ENCODE measurements around the gene PLCD4.

The PLCD4 gene

GRCh38 chr2:218607436-218608115 is at the start of gene PLCD4:
TSS of gene PLCD4 (plus strand) at chr2:218607899. CDS start at chr2:218615740, 7,841 bp downstream.
- no peak for DNase-seq

GRCh38 chr2:218557941-218558340 is 49.8 kb upstream of the PLCD4 start:
- DNase-seq: no peak

GRCh38 chr2:218558986-218559385 is 48.7 kb upstream of the PLCD4 start:
- DNase-seq: no peak

- no peak for DNase-seq
These were observed 43.6 kb upstream of the PLCD4 start for GRCh38 chr2:218564056-218564455.

GRCh38 chr2:218566296-218566695 is 41.4 kb upstream of the PLCD4 start:
- no peak for DNase-seq

- DNase-seq: no peak
These were observed 39.9 kb upstream of the PLCD4 start for GRCh38 chr2:218567797-218568189.

- DNase-seq: peak; percentile 100
These were observed 39.3 kb upstream of the PLCD4 start, which contains the start of the genes CNOT9 and USP37 for GRCh38 chr2:218568190-218569037. TSS of gene CNOT9 (plus strand) at chr2:218568839. CDS start at chr2:218568955, 116 bp downstream. TSS of gene USP37 (minus strand) at chr2:218568351. CDS start at chr2:218558653, 9,698 bp downstream.

GRCh38 chr2:218569038-218569431 is 38.7 kb upstream of the PLCD4 start:
- DNase-seq: peak; percentile 76

GRCh38 chr2:218569661-218570500 is 37.8 kb upstream of the PLCD4 start:
- peak; percentile 12 for DNase-seq

GRCh38 chr2:218570850-218571249 is 36.8 kb upstream of the PLCD4 start:
- no peak for DNase-seq

- no peak for DNase-seq
These were observed 30.8 kb upstream of the PLCD4 start for GRCh38 chr2:218576854-218577253.

GRCh38 chr2:218577482-218578220 is 30.0 kb upstream of the PLCD4 start:
- DNase-seq: no peak

- no peak for DNase-seq
These were observed 29.3 kb upstream of the PLCD4 start for GRCh38 chr2:218578272-218578877.

- no peak for DNase-seq
These were observed 25.6 kb upstream of the PLCD4 start for GRCh38 chr2:218582076-218582475.

GRCh38 chr2:218583983-218584850 is 23.5 kb upstream of the PLCD4 start:
- no peak for DNase-seq

GRCh38 chr2:218585541-218585940 is 22.2 kb upstream of the PLCD4 start:
- no peak for DNase-seq

GRCh38 chr2:218605432-218605831 is 2.3 kb upstream of the PLCD4 start:
- DNase-seq: no peak

- no peak for DNase-seq
These were observed 8.2 kb downstream of the PLCD4 start for GRCh38 chr2:218615868-218616315.

- DNase-seq: no peak
These were observed 10.6 kb downstream of the PLCD4 start for GRCh38 chr2:218618102-218618860.

GRCh38 chr2:218621007-218621406 is 13.3 kb downstream of the PLCD4 start:
- DNase-seq: no peak
